Stomach (tissue), 9 donors: Measurements from ENCODE around the gene ELMO1. TPM values are rescaled to one million over a fixed set of nuclear protein-coding genes. Genes with fewer than 3 reads are reported as not detected.
A peak's percentile ranks its signal among the peaks of the same experiment; 100 is the strongest.

Experiments
- DNase-seq, 2 donors: peaks; one replicate each; pipeline versions ENCODE4 v3.0.0 to v3.0.0-alpha.2; 2013 to 2019
- H3K27ac ChIP-seq, 5 donors: fragments of 200-600 bp in 4 of 5; sonication (generic) in 4 of 5; one replicate each; pipeline ENCODE4 v1.5.1; 2013 to 2019; ENCODE audit warnings: mild to moderate bottlenecking in 1 of 5, moderate library complexity in 1 of 5
- H3K27me3 ChIP-seq, 3 donors: fragments of 200-600 bp; sonication (generic); one replicate each; pipeline ENCODE4 v1.5.1; 2017 to 2019; ENCODE audit warnings: mixed run types in 1 of 3
- H3K36me3 ChIP-seq, 4 donors: fragments of 200-600 bp; sonication (generic); 1 replicate in 3 of 4; 2 replicates in 1 of 4; pipeline ENCODE4 v1.5.1; 2016 to 2019
- H3K4me1 ChIP-seq, 4 donors: fragments of 200-600 bp; sonication (generic); one replicate each; pipeline ENCODE4 v1.5.1; 2016 to 2019
- H3K4me3 ChIP-seq, 4 donors: fragments of 200-600 bp; sonication (generic) in 3 of 4; one replicate each; pipeline ENCODE4 v1.5.1; 2016 to 2019; ENCODE audit warnings: mild to moderate bottlenecking in 1 of 4
- H3K9me3 ChIP-seq, 4 donors: fragments of 200-600 bp; sonication (generic); one replicate each; pipeline ENCODE4 v1.5.1; 2016 to 2019
- CTCF ChIP-seq, 7 experiments: fragments of 450-650 bp in 4 of 7; fragments of 200-600 bp in 3 of 7; sonication (generic) in 3 of 7; IDR thresholded peaks; one replicate each; pipeline ENCODE4 v1.5.1; 2016 to 2019; ENCODE audit warnings: antibody characterized with exemption in 7 of 7, control low read depth in 2 of 7, mild to moderate bottlenecking in 1 of 7
- EP300 ChIP-seq: sonication (generic); formaldehyde crosslinking; IDR thresholded peaks from one replicate; pipeline ENCODE4 v1.6.1; 2017; ENCODE audit warnings: antibody characterized with exemption
- POLR2A ChIP-seq, 4 donors: fragments of 450-650 bp; IDR thresholded peaks; one replicate each; pipeline ENCODE4 v1.6.1; 2016; ENCODE audit warnings: antibody characterized with exemption in 4 of 4, control low read depth in 2 of 4, mild to moderate bottlenecking in 1 of 4, moderate library complexity in 1 of 4
- POLR2AphosphoS5 ChIP-seq, 3 donors: sonication (generic); formaldehyde crosslinking; IDR thresholded peaks; one replicate each; pipeline ENCODE4 v1.6.1; 2016; ENCODE audit warnings: antibody characterized with exemption in 3 of 3
- WGBS, 5 donors: extraction: QIAGEN DNeasy Blood & Tissue Kit in 3 of 5; methylation state at CpG; one replicate each; pipeline versions ENCODE4 v1.1.5 to v1.1.7; 2013 to 2018; 5-methylcytosine and 5-hydroxymethylcytosine counted together
- intact Hi-C: fragments of 100-400 bp; cut with DNase I; formaldehyde crosslinking; loops from one replicate; pipeline ENCODE4 v1.15.1; 2023; ENCODE audit warnings: low total_unique reads
- polyA plus RNA-seq, 3 donors: library from polyadenylated mRNA; stranded (reverse); fragments of 200-250 nt; gene quantifications; one replicate each; pipeline ENCODE4 v1.2.3, GENCODE V29; 2013
- total RNA-seq, 5 donors: library from RNA; depleted of rRNA; stranded (reverse); fragments of >200 nt; gene quantifications; one replicate each; pipeline versions ENCODE4 v1.1.0 to v1.2.3, GENCODE V29; 2014 to 2016
- donor health status: healthy with polysubstance abuse.
- donor health status: Bipolar disorder and iron deficiency.
- donor health status: healthy.

ELMO1 gene
- total and polyA plus RNA-seq, 8 donors: 4.1 to 117 (median 44.8) TPM

DNA sequence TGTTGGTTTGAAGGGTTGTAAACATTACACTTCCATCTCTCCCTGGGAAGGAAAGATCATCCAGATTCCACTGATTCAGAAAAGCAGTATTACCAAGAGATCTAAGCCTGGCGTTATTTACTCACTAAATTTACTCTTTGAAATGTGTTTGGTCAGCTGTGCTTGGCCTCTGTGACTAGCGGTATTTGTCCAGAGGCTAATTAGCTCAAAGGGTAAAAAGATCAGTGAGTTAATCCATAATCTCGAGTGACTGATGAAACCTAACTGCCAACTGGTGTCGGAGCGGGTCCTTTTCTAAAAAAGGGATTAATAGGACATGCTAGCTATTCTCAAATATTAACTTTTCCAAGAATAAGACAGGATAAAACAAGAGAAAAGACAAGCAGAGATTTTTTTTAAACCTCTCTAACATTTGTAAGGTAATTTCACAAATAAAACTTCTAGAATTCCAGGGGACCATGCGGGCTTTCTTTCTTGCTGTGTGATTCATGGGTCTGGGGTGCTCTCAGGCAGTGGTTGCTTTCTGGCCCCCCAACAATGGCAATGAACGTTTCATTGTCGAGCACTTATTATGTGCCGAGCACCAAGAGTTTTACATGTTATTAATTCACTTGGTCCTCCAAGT lies 477.0 kb downstream of the ELMO1 start:
- Histone ChIP-seq H3K27ac (peak overlapping the region in 3 of 5 donors; percentile 16 to 64 (median 43)), H3K4me1 (peaks cover 18 to 40% (median 31%) of the 10 kb centered on the region in 4 donors), H3K4me3 (no peak overlapping the region), H3K9me3 (no peaks in the 10 kb centered on the region), H3K27me3 (no peaks in the 10 kb centered on the region), H3K36me3 (no peaks in the 10 kb centered on the region)
- TF ChIP-seq POLR2A (IDR thresholded peaks at IDR 0.05) (no peak), EP300 (no peak), CTCF (IDR thresholded peaks at IDR 0.05) (no peak), POLR2AphosphoS5 (IDR thresholded peaks at IDR 0.05) (no peak)
- WGBS, 5 donors: 30 to 58% (median 41%) methylated on average over 9 of the region's 9 CpGs
- DNase-seq: peak; percentile 49 to 70
- intact Hi-C loops: no loop called here

DNA sequence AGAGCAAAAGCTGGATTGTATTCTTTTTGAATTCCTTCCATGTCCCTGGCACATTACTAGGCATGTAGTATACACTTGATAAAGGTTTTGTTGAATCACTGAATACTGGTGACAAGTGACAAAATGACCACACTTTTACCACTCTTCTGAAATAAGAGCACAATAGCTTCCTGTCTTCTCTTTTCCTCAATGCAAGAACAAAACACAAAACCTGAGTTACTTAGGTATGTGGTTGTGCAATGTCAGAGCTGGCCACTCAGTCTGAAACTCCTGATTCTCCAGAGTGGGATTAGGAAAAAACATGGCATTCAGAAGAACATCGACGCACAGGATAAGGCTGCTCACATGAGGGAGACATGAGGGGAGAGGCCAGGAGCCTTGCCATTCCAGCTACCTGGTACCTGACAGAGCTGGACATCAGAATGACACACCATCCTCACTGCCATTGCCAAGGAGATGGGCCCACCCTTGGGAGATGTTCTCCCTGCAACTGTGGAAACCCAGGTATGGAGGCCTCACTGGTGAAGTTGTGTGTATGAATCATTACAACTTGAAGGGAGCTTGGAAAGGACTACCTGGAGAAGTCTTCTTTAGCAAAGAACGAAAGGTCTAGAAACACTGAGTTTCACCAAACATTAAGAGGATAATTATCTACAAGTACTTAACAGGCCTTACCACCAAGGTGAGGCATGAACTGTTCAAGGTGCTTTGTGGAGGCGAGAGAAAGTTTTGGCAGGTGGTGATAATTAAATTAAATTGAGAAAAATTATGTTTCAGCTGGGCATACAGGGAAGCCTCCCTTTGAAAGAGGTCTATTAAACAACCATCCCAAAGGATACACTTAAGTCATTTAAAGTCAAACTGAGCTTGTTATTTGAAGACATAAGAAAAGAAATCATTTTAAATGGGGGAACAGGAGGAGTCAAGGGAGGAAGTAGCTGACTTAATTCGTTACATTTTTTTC lies 477.8 kb downstream of the ELMO1 start:
- WGBS, 5 donors: 67 to 74% (median 70%) methylated on average over 5 of the region's 5 CpGs
- Histone ChIP-seq H3K9me3 (no peaks in the 10 kb centered on the region), H3K4me1 (peaks cover 23 to 48% (median 39%) of the 10 kb centered on the region in 4 donors), H3K27ac (peak overlapping the region in 4 of 5 donors; percentile 16 to 83 (median 54)), H3K4me3 (no peak overlapping the region), H3K36me3 (no peaks in the 10 kb centered on the region), H3K27me3 (no peaks in the 10 kb centered on the region)
- DNase-seq: no peak
- TF ChIP-seq POLR2AphosphoS5 (IDR thresholded peaks at IDR 0.05) (no peak), POLR2A (IDR thresholded peaks at IDR 0.05) (no peak), CTCF (IDR thresholded peaks at IDR 0.05) (no peak), EP300 (no peak)
- intact Hi-C loops: no loop called here

GRCh38 chr7:36969376-36969775 lies 479.3 kb downstream of the ELMO1 start:
- Histone ChIP-seq H3K9me3 (no peaks in the 10 kb centered on the region), H3K36me3 (no peaks in the 10 kb centered on the region), H3K27ac (peak overlapping the region in 1 of 5 donors; percentile 64), H3K4me1 (peaks cover 35 to 60% (median 50%) of the 10 kb centered on the region in 4 donors), H3K4me3 (no peak overlapping the region), H3K27me3 (no peaks in the 10 kb centered on the region)
- intact Hi-C loops: loop anchor here (10.0 kb wide), 1 partner anchor 215 kb away; no protein-coding TSS in a partner anchor
- TF ChIP-seq EP300 (no peak), POLR2AphosphoS5 (IDR thresholded peaks at IDR 0.05) (peak in 1 of 3 donors; percentile 35), POLR2A (IDR thresholded peaks at IDR 0.05) (no peak), CTCF (IDR thresholded peaks at IDR 0.05) (no peak)
- peak in 1 of 2 donors; percentile 57 for DNase-seq

GRCh38 chr7:36967387-36967786 lies 481.3 kb downstream of the ELMO1 start:
- intact Hi-C loops: loop anchor here (10.0 kb wide), 1 partner anchor 217 kb away; no protein-coding TSS in a partner anchor
- Histone ChIP-seq H3K9me3 (no peaks in the 10 kb centered on the region), H3K4me1 (peaks cover 32 to 57% (median 49%) of the 10 kb centered on the region in 4 donors), H3K4me3 (no peak overlapping the region), H3K36me3 (no peaks in the 10 kb centered on the region), H3K27ac (no peak overlapping the region), H3K27me3 (no peaks in the 10 kb centered on the region)
- peak; percentile 57 to 85 for DNase-seq
- TF ChIP-seq POLR2AphosphoS5 (IDR thresholded peaks at IDR 0.05) (peak in 1 of 3 donors; percentile 48), CTCF (IDR thresholded peaks at IDR 0.05) (peak in 5 of 7 experiments; percentile 67 to 81 (median 74)), EP300 (no peak), POLR2A (IDR thresholded peaks at IDR 0.05) (no peak)
- WGBS, 5 donors: 25 to 52% (median 32%) methylated on average over 4 of the region's 4 CpGs
